Measurements from ENCODE around the gene SBNO2. TPM values are rescaled to one million over a fixed set of nuclear protein-coding genes. Genes with fewer than 3 reads are reported as not detected.
A peak's percentile ranks its signal among the peaks of the same experiment; 100 is the strongest.

SBNO2 gene
- total and polyA plus RNA-seq, 2 of the 4 experiments (the other 2 are of a cell fraction): 13.4 to 40.5 TPM

DNA sequence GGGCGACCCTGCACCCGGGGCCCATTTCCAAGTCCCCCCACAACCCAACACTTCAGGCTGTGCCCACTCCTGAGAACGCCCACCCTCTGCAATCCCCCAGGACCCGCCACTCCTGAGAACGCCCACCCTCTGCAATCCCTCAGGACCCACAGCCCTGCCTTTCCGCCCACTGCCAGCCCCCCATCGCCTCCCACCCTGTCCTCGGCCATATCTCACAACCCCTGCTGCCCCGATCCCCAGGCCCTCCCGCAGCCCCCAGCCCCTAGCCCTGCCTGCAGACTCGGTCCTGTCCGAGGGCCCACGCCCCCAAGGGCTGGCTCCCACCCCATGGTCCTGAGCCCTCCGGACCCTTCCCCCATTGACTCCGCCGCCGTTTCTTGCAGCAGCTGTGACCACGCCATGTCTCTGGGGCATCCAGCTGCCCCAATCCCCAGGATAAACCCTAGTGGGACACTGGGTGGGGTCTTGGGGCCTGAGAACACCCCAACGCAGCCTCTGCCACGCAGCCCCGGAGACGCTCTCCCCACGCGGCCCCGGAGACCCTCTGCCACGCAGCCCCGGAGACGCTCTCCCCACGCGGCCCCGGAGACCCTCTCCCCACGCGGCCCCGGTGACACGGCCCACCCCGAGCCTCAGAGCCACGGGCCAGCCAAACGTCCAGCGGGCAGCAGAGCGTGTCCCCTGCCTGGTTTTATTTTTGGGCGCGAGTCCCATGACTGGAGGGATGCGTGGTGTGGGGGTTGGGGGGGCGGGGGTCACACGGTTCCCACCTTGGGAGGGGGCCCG is 17.0 kb downstream of the SBNO2 start:
- no peak overlapping the region for H3K18ac ChIP-seq (ENCODE audit: low read depth, low read length)
- H2BK120ac ChIP-seq (ENCODE audit: low read depth, low read length): no peak overlapping the region
- 94% methylated on average over 17 of the region's 46 CpGs; no CpG with 5 or more reads in 1 of the 2 experiments for WGBS, 2 experiments (ENCODE audit: extremely low coverage in 2 of 2, insufficient read length in 1 of 2)
- no peak overlapping the region for H3K4me3 ChIP-seq (ENCODE audit: insufficient read depth, low read depth, low read length)
- no peak overlapping the region for H4K5ac ChIP-seq (ENCODE audit: low read depth, low read length)
- no TSS peak for BruUV-seq (replicated peaks)
- no peak overlapping the region for H2AFZ ChIP-seq (replicated peaks; ENCODE audit: low read length, poor library complexity)
- no peaks in the 10 kb centered on the region; the same call in 1 of the 2 replicates for H3K9me1 ChIP-seq (ENCODE audit: insufficient read depth, low read length)
- H2BK20ac ChIP-seq (ENCODE audit: low read depth, low read length): no peak overlapping the region
- no peaks in the 10 kb centered on the region for H3K27me3 ChIP-seq (ENCODE audit: control insufficient read depth, insufficient read depth, low read length)
- peaks cover 50% of the 10 kb centered on the region for H4K20me1 ChIP-seq (ENCODE audit: insufficient read depth, low read length)
- ChIA-PET POLR2A (ENCODE audit: unreplicated experiment) (no interaction called here), CTCF (no interaction called here)
- H2AK9ac ChIP-seq (replicated peaks; ENCODE audit: low read depth, low read length, poor library complexity): peak overlapping the region; percentile 70
- peaks cover 22% of the 10 kb centered on the region for H3K4me1 ChIP-seq (ENCODE audit: control insufficient read depth, insufficient read depth, low read length)
- H2AK5ac ChIP-seq (ENCODE audit: low read depth, low read length): no peak overlapping the region; the same call in 1 of the 2 replicates
- no peak overlapping the region for H3K27ac ChIP-seq (ENCODE audit: insufficient read depth, low read length)
- intact Hi-C loops (cut with micrococcal nuclease) (no loop called here), in situ Hi-C loops (cut with MboI; ENCODE audit: low sequenced_read_pairs) (no loop called here), dilution Hi-C loops (cut with HindIII; ENCODE audit: low sequenced_read_pairs, unreplicated experiment) (no loop called here)
- H3K9me3 ChIP-seq (ENCODE audit: control insufficient read depth, insufficient read depth, low read length): no peaks in the 10 kb centered on the region
- no peak overlapping the region for H3K56ac ChIP-seq (ENCODE audit: extremely low read depth, insufficient read depth, low read length)
- H3K23ac ChIP-seq (ENCODE audit: low read depth, low read length): no peak overlapping the region
- H4K91ac ChIP-seq (ENCODE audit: insufficient read depth, low read depth, low read length): no peak overlapping the region
- ATAC-seq (ENCODE audit: low read depth) (no peak), DNase-seq (no peak)
- no peak overlapping the region for H3K14ac ChIP-seq (replicated peaks; ENCODE audit: low read depth, low read length)
- no peak overlapping the region for H3K4me2 ChIP-seq (ENCODE audit: low read depth, low read length)
- H3K79me1 ChIP-seq (ENCODE audit: low read depth in 1 of 2, low read length in 2 of 2): peaks cover 0 to 61% of the 10 kb centered on the region in 2 experiments; a peak in 3 of 4 replicates
- no peak overlapping the region for H2BK15ac ChIP-seq (ENCODE audit: low read depth, low read length)
- H3K4ac ChIP-seq (ENCODE audit: low read depth, low read length): no peak overlapping the region
- H4K8ac ChIP-seq (ENCODE audit: low read depth in 2 of 2, low read length in 2 of 2): no peak overlapping the region
- peaks cover 24% of the 10 kb centered on the region for H3K36me3 ChIP-seq (ENCODE audit: control insufficient read depth, insufficient read depth, low read length)
- no peak overlapping the region for H3K9ac ChIP-seq (ENCODE audit: low read depth, low read length)
- H2BK5ac ChIP-seq (ENCODE audit: low read depth, low read length, poor library complexity, severe bottlenecking): no peak overlapping the region
- TF ChIP-seq RAD21 (IDR thresholded peaks at IDR 0.05; ENCODE audit: low read length) (no peak), MAZ (IDR thresholded peaks at IDR 0.05; ENCODE audit: borderline replicate concordance, low read depth, low read length) (no peak), CEBPB (IDR thresholded peaks at IDR 0.05; ENCODE audit: low read depth, low read length) (no peak), MXI1 (IDR thresholded peaks at IDR 0.05; ENCODE audit: borderline replicate concordance, low read depth, low read length) (no peak), SMC3 (IDR thresholded peaks at IDR 0.05; ENCODE audit: low read depth, low read length) (no peak), POLR2A (IDR thresholded peaks at IDR 0.05; ENCODE audit: low read depth, low read length) (no peak), FOS (IDR thresholded peaks at IDR 0.05; ENCODE audit: low read depth, low read length) (no peak), RFX5 (IDR thresholded peaks at IDR 0.05; ENCODE audit: low read depth, low read length) (no peak), RCOR1 (IDR thresholded peaks at IDR 0.05; ENCODE audit: insufficient replicate concordance, low read length) (no peak), ELK1 (IDR thresholded peaks at IDR 0.05; ENCODE audit: borderline replicate concordance, low read depth, low read length) (no peak), MAFK (IDR thresholded peaks at IDR 0.05; ENCODE audit: low read depth, low read length) (no peak), BHLHE40 (IDR thresholded peaks at IDR 0.05; ENCODE audit: low read depth, low read length) (no peak), NFE2L2 (IDR thresholded peaks at IDR 0.05; ENCODE audit: low read depth, low read length) (no peak)
- TF ChIP-seq, protein P1, sequence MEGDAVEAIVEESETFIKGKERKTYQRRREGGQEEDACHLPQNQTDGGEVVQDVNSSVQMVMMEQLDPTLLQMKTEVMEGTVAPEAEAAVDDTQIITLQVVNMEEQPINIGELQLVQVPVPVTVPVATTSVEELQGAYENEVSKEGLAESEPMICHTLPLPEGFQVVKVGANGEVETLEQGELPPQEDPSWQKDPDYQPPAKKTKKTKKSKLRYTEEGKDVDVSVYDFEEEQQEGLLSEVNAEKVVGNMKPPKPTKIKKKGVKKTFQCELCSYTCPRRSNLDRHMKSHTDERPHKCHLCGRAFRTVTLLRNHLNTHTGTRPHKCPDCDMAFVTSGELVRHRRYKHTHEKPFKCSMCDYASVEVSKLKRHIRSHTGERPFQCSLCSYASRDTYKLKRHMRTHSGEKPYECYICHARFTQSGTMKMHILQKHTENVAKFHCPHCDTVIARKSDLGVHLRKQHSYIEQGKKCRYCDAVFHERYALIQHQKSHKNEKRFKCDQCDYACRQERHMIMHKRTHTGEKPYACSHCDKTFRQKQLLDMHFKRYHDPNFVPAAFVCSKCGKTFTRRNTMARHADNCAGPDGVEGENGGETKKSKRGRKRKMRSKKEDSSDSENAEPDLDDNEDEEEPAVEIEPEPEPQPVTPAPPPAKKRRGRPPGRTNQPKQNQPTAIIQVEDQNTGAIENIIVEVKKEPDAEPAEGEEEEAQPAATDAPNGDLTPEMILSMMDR (conservative IDR thresholded peaks at IDR 0.05; ENCODE audit: low read depth, low read length): no peak
- TF ChIP-seq, protein P2, sequence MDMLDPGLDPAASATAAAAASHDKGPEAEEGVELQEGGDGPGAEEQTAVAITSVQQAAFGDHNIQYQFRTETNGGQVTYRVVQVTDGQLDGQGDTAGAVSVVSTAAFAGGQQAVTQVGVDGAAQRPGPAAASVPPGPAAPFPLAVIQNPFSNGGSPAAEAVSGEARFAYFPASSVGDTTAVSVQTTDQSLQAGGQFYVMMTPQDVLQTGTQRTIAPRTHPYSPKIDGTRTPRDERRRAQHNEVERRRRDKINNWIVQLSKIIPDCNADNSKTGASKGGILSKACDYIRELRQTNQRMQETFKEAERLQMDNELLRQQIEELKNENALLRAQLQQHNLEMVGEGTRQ (IDR thresholded peaks at IDR 0.05; ENCODE audit: low read depth, low read length): no peak

Measured in IMR-90 (cell line).